COLO668 (cell line): ENCODE results near the gene ARNT2.
A peak's percentile ranks its signal among the peaks of the same experiment; 100 is the strongest.
"Not testable (repeated sequence)": the region's sequence is repeated elsewhere in the genome, so short reads cannot be mapped to it uniquely, and the experiment has no call there.

Experiments
- DNase-seq: peaks from one replicate; lab custom pipeline; 2025; ENCODE audit not compliant: unreplicated experiment; lab: John Stamatoyannopoulos, UW

Gene ARNT2

DNA sequence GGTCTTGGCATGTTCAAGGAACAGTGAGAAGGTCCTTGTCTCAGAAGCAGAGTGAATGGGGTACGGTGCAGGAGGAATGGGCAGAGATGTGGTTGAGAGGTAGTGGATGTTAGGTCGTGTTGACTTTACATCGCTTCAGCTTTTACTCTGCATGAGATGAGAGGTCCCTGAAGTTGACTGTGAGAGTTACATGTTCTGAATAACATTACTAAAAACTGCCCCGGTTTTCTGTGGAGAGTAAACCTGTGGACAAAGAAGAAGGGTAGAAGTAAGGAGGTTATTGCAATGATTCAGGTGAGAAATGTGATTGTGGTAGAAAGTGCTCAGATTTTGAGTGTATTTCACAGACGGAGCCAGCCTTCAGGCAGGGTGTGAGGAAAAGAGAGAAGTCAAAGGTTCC lies 105.6 kb downstream of the ARNT2 start:
- DNase-seq: no peak

DNA sequence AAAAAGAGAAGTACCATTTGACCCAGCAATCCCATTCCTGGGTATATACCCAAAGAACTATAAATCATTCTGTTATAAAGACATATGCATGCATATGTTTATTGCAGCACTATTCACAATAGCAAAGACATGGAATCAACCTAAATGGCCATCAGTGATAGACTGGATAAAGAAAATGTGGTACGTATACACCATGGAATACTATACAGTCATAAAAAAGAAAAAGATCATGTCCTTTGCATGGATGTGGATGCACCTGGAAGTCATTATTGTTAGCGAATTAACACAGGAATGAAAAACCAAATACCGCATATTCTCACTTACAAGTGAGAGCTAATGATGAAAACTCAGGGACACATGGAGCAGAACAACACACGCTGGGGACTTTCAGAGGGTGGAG lies 106.8 kb downstream of the ARNT2 start:
- DNase-seq: not testable (repeated sequence)

DNA sequence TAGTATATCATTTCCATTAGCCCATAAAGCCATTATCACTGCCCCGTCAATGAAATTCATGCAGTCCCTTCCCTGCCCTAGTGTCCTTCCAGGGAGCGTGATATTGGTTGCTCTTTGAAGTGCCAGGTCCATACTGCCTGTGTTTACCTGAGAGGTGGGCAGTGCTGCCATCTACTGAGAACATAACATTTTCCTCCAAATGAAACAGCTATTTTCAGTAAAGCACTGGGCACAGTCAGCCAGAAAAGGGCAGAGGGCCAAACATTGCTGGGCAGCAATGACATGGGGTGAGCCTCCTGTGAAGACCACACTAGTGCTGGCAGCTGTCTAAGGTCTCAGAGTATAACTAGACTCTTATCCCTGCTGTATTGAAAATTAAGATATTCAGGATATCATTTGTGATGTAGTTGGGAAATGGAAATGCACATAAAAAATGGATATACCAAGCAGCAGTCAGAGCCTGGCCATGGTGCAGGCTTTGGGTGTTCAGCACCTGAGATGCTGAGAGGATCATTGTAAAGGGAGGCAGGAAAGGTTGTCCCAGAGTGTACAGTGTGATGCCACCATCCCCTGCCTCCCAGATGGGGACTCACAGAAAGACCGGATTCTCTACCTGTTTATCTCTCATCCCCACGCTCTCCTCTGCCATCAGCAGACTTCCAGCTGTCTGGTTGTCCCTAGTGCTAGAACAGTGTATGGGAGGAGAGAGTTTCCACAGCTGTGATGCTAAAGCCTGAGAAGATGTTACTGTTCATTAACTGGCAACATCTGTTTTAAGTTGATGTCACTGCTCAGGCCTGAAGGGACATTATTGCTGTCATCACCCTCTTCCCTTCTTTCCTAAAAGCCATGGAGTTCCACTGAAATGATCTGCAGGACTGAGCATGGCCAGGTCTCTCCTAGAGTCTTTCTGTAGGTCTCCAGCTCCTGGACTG lies 108.8 kb downstream of the ARNT2 start:
- DNase-seq: peak; percentile 11

DNA sequence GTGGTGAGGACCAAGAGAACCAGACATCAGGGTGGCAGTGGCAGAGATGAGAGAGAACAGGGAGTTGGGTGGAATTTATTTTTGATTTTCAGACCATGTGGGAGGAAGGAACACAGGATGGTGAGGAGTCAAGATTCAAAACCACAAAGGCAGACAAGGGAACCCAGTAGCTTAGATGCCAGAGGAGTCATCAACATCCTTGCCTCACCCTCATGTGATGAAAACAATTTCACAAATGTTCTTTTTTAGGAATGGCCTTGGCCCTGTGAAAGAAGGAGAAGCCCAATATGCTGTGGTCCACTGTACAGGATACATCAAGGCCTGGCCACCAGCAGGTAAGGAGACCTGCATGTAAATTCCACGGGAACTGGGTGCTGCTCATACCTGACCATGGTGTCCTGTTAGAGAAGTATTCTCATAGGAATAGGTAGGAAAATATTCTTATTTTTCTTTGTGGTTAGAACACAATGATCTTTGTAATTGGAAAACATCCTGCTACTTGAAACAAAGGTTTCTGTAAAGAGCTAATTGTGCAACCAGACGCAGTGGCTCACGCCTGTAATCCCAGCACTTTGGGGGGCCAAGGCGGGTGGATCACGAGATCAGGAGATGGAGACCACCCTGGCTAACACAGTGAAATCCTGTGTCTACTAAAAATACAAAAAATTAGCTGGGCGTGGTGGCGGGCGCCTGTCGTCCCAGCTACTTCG lies 110.0 kb downstream of the ARNT2 start:
- DNase-seq: no peak

DNA sequence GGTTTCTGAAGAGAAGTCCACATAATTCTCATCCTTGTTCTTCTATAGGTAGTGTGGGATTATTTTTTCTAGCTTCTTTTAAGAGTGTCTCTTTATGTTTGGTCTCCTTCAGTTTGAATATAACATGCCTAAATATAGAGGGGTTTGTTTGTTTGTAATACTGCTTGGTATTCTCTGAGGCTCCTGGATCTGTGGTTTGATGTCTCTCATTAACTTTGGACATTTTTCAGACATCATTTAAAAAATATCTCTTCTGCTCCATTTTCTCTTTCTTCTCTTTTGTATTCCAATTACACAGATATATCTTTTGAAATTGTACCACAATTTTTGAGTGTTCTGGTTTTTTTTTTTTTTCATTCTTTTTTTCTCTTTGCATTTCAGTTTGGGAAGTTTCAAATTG lies 113.1 kb downstream of the ARNT2 start:
- DNase-seq: no peak

DNA sequence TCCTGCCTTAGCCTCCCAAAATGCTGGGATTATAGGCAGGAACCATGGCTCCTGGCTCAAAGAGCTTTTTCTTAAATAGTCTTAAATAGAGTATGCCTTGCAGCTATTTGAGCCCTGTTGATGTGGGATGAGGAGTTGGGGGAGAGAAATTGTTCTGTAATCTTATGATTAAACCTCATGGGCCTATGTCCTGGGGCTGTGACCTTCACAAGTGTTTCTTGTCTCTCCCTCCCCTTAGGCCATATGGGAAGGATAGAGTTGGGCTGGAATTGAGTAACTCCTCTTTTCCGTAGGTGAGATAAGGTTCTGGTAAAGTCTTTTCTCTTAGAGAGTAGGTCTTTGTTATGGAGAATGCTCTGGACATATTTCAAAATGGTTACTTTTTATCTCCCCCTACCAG lies 114.3 kb downstream of the ARNT2 start:
- no peak for DNase-seq

DNA sequence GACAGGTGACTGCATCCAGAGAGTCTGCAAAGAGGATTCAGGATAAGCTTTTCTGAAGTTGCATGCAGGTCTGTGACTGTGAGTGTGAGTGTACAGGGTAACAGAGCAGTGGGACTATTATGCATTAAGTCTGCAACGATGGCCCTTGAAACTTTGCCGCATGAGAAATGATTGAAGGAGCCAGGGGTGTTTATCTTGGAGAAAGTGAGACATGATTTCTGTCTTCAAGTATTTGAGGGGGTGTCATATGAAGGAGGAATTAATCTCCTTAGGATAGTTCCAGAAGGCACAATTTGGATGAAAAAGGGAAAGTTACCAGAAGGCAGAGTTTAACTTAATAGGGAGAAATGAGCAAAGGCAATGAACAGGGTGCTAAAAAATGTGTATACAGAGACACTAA lies 119.6 kb downstream of the ARNT2 start:
- DNase-seq: no peak

DNA sequence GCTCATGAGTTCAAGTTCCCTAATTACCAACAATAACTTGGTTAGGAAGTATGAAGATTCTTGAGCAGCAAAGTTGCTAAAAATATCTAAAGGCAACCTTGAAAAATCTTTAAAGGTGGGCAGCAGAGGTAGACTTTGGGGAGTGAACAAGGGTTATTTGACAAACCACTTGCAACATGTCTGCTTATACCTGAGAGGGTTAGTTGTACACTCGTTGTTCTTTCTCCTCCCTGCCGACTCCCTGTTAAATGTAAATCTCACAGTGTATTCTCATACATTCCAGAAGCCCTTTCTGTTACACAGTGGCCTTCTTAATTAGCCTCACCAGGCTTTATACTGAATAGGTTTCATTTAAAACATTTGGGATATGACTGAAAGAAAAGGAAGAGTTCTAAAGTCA lies 121.7 kb downstream of the ARNT2 start:
- DNase-seq: no peak

DNA sequence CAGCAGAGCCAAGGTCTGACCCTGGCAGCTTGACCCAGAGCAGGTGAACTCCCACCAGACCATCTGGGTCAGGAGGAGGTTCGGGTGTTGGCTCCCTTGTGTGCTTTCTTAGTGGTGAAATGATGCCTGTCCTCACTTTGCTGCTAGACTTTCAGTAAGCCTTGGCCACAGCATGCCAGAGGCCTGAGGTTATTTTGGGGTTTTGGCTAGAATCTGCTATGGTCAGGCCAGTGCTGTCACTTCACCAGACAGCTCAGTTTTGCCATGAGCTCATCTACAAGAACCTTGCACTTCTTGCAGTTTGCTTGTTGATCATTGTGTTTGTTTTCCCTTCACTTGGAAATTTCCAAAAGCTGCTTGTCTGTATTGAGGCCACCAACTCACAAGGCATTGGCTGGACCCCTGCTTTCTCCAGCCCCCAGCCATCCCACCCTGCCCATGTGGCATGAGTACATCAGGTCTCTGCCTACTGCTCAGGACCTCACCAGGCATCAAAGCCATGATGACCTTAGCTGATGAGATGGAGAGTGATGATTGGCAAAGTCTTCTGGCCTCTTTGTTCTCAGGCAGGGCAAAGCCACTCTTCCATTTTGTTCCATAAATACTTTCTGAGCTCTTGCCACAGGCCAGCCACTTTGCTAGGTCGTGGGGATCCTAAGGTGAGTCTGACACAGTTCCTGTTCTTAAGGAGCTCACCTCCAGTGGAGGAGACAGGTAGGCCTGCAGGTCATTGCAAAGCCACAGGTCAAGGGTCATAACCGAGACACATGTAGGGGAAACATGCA lies 122.6 kb downstream of the ARNT2 start:
- no peak for DNase-seq

DNA sequence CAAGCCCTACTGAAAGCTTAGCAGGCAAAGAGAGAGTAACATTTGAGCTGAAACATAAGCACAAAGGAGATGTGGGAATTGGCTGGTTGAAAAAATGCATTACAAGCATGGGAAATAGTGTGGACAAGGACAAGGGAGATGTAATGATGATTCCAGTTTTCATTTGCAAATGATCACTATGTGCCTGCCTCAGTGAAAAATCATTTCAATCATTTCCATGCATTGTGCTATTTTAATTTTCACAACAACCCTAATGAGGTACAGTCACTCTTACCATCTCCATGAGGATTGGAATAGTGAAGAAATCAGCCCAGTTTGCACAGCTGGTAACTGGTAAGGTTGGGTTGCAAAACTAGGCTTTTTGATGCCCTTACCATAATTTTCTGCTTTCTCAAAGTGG lies 123.2 kb downstream of the ARNT2 start:
- no peak for DNase-seq

DNA sequence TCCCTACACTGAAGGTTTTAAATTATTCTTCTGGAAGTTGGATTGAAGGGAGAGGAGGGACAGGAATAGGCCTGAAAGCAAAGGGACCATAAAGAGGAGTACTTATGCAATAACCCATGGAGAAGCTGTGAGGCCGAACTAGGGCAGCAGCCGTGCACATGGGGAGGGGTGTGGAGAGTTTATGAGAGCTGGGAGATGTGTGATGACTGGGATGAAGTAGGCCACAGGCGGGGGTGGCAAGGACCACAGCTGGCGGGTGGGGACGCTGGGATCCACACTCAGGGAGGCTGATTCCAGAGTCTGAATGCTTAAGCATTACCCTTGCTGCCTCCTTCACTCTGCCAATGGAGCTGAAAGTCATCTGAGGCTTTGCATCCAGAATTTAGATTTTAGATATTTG lies 123.8 kb downstream of the ARNT2 start:
- no peak for DNase-seq

DNA sequence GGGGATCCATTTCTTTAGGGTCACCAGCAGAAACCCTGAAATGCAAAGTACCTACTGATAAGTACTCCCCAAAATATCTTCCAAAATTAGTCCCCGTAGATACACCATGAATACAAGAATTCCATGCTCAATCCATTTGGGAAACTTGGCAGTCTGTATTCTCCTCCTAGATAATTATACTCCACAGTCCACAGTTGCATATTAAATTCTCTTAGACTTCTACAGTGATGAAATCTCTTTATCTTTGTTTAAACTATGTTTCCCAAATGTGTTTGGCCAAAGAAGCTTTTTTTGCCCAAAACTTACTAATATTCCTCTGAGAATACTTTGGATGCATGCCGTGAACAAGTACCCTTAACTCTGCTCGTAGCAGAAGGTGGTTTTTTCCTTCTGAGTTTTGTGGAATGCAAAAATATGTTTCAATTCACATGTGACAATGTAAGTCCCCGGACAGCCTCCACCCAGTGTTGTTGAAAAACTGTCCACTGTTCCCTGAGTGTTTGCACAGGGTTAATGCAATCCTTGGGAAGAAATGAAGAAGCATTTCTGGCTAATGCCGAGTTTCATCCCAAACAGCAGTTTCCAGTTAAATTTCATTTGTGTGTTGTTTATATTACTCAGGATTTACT lies 126.7 kb downstream of the ARNT2 start:
- DNase-seq: no peak

DNA sequence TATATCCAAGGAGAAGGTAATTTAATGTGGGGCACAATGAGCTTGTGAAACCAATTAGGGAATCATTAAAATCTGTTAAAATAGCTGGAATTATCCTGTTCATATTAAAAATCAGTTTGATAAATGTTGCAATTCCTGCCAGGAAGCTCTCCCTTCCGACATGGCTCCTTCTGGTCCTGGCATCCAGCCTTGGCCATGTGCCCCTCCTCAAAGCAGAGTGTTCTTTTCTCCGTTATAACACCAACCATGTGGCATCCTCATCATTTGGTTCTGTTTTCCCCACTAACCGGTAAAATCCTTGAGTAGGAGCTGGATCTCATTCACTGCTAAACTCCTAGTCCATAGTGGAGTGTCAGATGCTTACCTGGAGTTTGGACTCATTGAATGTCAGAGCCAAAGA lies 127.2 kb downstream of the ARNT2 start:
- DNase-seq: no peak

DNA sequence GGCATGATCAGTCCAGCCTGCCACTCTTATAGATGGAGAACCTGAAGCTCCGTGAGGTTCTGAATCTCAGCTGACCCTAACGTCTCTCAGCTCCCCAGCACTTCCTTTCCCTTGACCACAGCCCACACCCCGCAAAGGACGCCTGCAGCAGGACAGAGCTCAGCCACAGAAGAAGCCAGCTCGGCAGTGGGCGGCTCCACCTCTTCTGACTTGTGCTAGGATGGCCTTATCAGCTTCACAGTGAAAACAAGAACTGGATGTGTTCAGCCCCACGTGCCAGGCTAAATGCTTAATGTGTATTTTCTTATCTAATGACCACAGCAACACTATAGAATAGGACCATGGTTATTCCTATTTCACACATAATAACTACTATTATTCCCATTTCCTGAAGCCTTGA lies 127.6 kb downstream of the ARNT2 start:
- no peak for DNase-seq

DNA sequence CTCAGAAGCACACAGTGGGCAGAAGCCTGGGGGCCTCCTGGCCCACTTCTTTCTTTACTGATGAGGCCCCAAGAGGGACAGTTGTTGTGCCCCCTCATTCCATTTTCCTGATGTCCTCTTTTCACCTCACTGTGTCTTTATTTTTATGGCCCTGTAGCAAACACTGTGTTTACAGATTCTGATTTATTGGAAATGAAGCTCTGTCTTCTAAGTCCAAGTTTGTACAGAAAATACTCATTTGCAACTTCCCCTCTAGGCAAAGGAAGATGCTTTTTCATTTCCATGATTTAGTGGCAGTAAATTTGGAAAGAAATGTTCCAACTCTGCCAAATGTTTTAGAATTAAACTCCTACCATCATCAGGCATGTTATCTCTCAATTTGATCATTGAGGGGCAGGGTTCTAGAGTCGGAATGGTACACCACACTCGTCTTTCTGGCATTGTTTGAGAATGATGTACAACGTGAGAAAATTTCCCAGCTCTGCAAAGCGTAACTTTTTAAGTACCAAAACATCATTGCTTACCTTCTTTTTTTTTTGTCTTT lies 129.7 kb downstream of the ARNT2 start:
- DNase-seq: no peak

DNA sequence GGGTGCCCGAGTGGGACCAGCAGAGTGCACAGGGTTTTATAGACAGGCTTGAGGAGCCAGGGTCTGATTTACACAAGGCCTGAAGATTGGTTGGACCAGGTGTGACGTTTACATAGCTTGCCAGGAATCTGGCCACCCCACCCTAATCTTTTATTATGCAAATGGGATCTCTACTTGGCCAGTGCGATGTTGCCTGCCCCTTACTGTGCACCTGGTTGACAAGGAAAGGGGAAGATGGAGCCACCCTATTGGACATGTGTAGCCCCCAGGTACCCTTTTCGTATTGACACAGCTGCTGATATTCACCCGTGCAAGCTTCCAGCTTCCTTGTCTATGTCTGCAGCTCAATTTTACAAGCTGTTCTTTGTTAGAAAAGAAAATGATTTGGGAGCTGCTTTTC lies 132.0 kb downstream of the ARNT2 start:
- peak; percentile 80 for DNase-seq

DNA sequence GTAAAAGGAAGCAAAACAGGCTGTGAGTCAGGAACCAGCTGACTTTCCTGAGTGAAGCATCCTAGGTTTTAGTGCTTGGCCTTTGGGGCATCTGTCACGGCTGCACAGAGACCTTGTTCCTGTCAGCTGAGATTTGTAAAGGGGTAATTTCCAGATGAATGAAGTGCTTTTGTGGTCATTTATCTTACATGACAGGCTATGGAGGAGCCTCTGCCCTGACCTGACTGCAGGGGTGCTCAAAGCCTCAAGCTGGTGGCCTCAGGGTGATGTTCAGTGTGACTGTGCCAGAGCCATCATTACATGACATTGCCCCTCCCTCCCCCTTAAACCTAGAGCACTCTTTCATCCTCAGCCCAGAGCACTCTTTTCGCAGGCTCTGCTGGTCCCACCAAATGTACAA lies 132.5 kb downstream of the ARNT2 start:
- DNase-seq: peak; percentile 57

DNA sequence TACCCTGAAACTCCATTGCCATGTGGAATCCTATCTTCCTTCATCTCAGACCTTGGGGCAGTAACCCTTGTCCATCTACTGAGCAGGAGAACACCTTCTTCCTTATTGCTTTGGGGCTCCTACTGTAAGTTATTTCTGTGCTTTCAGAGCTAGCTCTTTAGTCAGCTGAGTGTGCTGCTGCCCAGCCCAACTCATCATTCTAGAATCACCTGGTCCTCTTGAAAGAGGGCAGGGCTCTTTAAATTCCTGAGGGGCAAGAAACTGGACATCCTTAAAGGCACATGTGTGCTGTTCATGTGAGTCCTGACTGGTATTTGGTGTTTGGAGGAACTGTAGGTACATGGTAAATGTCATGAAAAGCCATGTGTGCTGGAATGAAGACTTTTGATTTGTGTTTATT lies 140.9 kb downstream of the ARNT2 start:
- no peak for DNase-seq

DNA sequence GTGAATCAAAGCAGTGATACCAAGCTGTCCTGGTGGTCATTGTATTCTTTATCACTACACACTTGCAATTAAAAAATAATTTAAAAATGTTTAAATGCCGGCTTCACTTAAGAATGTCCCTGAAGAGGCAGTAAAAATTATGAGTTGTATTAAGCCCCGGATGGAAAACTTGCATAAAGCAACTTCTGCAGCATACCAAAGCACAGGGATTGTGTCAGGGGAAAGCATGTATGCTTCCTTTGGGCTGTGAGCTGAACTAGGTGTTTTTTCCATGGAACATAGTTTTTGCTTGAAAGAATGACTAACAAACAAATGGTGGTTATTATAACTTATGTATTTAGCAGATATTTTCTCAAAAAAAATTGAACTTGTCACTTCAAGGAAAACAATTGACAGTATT lies 143.1 kb downstream of the ARNT2 start:
- no peak for DNase-seq

DNA sequence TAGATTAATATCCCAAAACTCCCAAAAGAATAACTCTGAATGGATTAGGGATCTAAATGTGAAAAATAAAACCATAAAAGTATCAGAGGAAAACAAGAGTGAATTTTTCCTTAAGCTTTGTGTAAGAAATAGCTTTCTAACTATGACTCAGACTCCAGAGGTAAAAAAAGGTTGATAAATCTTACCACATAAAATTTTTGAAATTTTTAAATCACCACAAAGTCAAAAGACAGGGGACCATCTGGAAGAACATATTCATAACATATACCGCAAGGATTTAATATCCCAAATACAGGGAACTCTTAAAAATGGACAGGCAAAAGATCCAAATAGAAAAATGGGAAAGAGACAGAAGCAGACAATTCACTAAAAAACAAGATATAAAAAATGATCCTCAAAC lies 145.0 kb downstream of the ARNT2 start:
- DNase-seq: no peak

DNA sequence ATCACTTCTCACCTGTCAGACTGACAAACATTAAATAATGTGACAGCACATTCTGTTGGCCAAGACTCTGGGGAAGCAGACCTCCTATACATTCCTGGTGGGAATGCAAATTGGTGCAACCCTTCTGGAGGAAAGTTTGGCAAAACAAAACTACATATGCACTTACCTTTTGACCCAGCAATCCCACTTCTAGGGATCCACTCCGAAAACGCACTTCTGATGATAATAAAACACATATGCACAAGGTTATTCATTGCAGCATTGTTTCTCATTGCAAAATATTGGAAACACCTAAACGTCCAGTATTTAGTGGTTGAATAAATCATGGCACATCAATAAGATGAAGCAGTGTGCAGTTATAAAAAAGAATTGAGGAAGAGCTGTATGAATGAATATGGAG lies 145.5 kb downstream of the ARNT2 start:
- DNase-seq: no peak
